Measurements from ENCODE around the gene GMDS. TPM values are rescaled to one million over a fixed set of nuclear protein-coding genes. Genes with fewer than 3 reads are reported as not detected.

The GMDS gene
- total RNA-seq, 4 donors from 2014 or later, result 8.7 to 23.1 (median 18.4) TPM

- no peak for DNase-seq (ENCODE audit: low spot score in 2 of 2)
- intact Hi-C loops (cut with DNase I; ENCODE audit: low total_unique reads), result no loop called here
- 70 to 88% methylated on average over 6 of the region's 6 CpGs for WGBS, 2 donors
- H3K4me3 ChIP-seq (ENCODE audit: low read depth, poor library complexity, severe bottlenecking), result no peak overlapping the region
- TF ChIP-seq POLR2A (IDR thresholded peaks at IDR 0.05) (no peak), CTCF (IDR thresholded peaks at IDR 0.05) (no peak)
These were observed 338.8 kb downstream of the GMDS start for GRCh38 chr6:1906609-1907008.

- DNase-seq (ENCODE audit: low spot score in 2 of 2), result no peak
- TF ChIP-seq CTCF (IDR thresholded peaks at IDR 0.05), result no peak
- no peak overlapping the region for H3K4me3 ChIP-seq (ENCODE audit: low read depth, poor library complexity, severe bottlenecking)
- 70 to 88% methylated on average over 1 of the region's 1 CpG for WGBS, 2 donors
- intact Hi-C loops (cut with DNase I; ENCODE audit: low total_unique reads), result no loop called here
These were observed 339.4 kb downstream of the GMDS start for GRCh38 chr6:1906014-1906413.

- intact Hi-C loops (cut with DNase I; ENCODE audit: low total_unique reads), result no loop called here
- H3K4me3 ChIP-seq (ENCODE audit: low read depth, poor library complexity, severe bottlenecking), result no peak overlapping the region
- no peak for DNase-seq (ENCODE audit: low spot score in 2 of 2)
- WGBS, 2 donors, result 94 to 96% methylated on average over 4 to 6 of the region's 6 CpGs
- TF ChIP-seq CTCF (IDR thresholded peaks at IDR 0.05) (no peak), POLR2A (IDR thresholded peaks at IDR 0.05) (no peak)
These were observed 340.5 kb downstream of the GMDS start for GRCh38 chr6:1904898-1905297.

GRCh38 chr6:1904466-1904799 is 341.0 kb downstream of the GMDS start:
- WGBS, 2 donors, result 77 to 87% methylated on average over 9 of the region's 9 CpGs
- intact Hi-C loops (cut with DNase I; ENCODE audit: low total_unique reads), result no loop called here
- H3K4me3 ChIP-seq (ENCODE audit: low read depth, poor library complexity, severe bottlenecking), result no peak overlapping the region
- DNase-seq (ENCODE audit: low spot score in 2 of 2), result no peak
- TF ChIP-seq POLR2A (IDR thresholded peaks at IDR 0.05) (no peak), CTCF (IDR thresholded peaks at IDR 0.05) (no peak)

- no peak for TF ChIP-seq POLR2A (IDR thresholded peaks at IDR 0.05)
- TF ChIP-seq CTCF (IDR thresholded peaks at IDR 0.05), result no peak
- 56 to 58% methylated on average over 9 of the region's 9 CpGs for WGBS, 2 donors
- intact Hi-C loops (cut with DNase I; ENCODE audit: low total_unique reads), result no loop called here
- no peak overlapping the region for H3K4me3 ChIP-seq (ENCODE audit: low read depth, poor library complexity, severe bottlenecking)
- DNase-seq (ENCODE audit: low spot score in 2 of 2), result no peak
These were observed 341.5 kb downstream of the GMDS start for GRCh38 chr6:1903780-1904465.

GRCh38 chr6:1901556-1901955 is 343.8 kb downstream of the GMDS start:
- intact Hi-C loops (cut with DNase I; ENCODE audit: low total_unique reads), result no loop called here
- DNase-seq (ENCODE audit: low spot score in 2 of 2), result no peak
- 76 to 79% methylated on average over 1 of the region's 1 CpG for WGBS, 2 donors
- TF ChIP-seq POLR2A (IDR thresholded peaks at IDR 0.05), result no peak
- no peak overlapping the region for H3K4me3 ChIP-seq (ENCODE audit: low read depth, poor library complexity, severe bottlenecking)
